Thoracic aorta (tissue), 2 donors: ENCODE measurements around the gene FCF1. TPM values are rescaled to one million over a fixed set of nuclear protein-coding genes. Genes with fewer than 3 reads are reported as not detected.

Experiments used
- ATAC-seq: fragments of 150-250 bp; one replicate; pipeline ENCODE4 v1.8.0; 2017; ENCODE audit warnings: low read depth; ENCODE audit not compliant: insufficient number of reproducible peaks, low FRiP score
- DNase-seq: peaks from one replicate; pipeline ENCODE4 v3.0.0-alpha.2; 2020; ENCODE audit warnings: low spot score
- H3K27ac ChIP-seq, 2 donors: fragments of 200-600 bp; sonication (generic); 1 replicate in 1 of 2; 2 replicates in 1 of 2; pipeline ENCODE4 v1.5.1; 2016; ENCODE audit warnings: mild to moderate bottlenecking in 2 of 2, moderate library complexity in 2 of 2
- H3K27me3 ChIP-seq: fragments of 200-600 bp; sonication (generic); replicated peaks from 2 replicates; pipeline ENCODE4 v1.6.0; 2016; ENCODE audit warnings: mild to moderate bottlenecking; ENCODE audit not compliant: insufficient read depth
- H3K36me3 ChIP-seq: fragments of 200-600 bp; sonication (generic); one replicate; pipeline ENCODE4 v1.5.1; 2016
- H3K4me1 ChIP-seq, 2 donors: fragments of 200-600 bp; sonication (generic); 1 replicate in 1 of 2; 2 replicates in 1 of 2; pipeline versions ENCODE4 v1.5.1 to v1.6.0; 2016; ENCODE audit warnings: low read depth in 2 of 2, mild to moderate bottlenecking in 1 of 2; ENCODE audit not compliant: control insufficient read depth in 1 of 2
- H3K4me3 ChIP-seq: fragments of 200-600 bp; sonication (generic); 2 replicates; pipeline ENCODE4 v1.5.1; 2016; ENCODE audit warnings: mild to moderate bottlenecking
- H3K9me3 ChIP-seq: fragments of 200-600 bp; sonication (generic); 2 replicates; pipeline ENCODE4 v1.5.1; 2016
- total RNA-seq, 2 donors: library from RNA; depleted of rRNA; stranded (reverse); fragments of >200 nt; gene quantifications; one replicate each; pipeline versions ENCODE4 v1.1.0 to v1.2.3, GENCODE V29; 2016
- TF ChIP-seq, protein P1 (sequence below): fragments of 200-600 bp; sonication (generic); IDR thresholded peaks from one replicate; pipeline ENCODE4 v1.5.1; 2019; ENCODE audit warnings: antibody characterized with exemption

Gene FCF1
- total RNA-seq, 2 donors from 2014 or later = 31.8 to 32.5 TPM

- Histone ChIP-seq H3K27ac (peak within 1 kb of the TSS; percentile 83 to 84), H3K4me1 (peaks cover 25 to 43% of the 10 kb centered on the region in 2 donors), H3K4me3 (peak within 1 kb of the TSS; percentile 93), H3K36me3 (no peaks in the 10 kb centered on the region), H3K9me3 (no peaks in the 10 kb centered on the region), H3K27me3 (no peaks in the 10 kb centered on the region)
- peak; percentile 99 for ATAC-seq
- peak; percentile 74 for DNase-seq
- TF ChIP-seq, protein P1, sequence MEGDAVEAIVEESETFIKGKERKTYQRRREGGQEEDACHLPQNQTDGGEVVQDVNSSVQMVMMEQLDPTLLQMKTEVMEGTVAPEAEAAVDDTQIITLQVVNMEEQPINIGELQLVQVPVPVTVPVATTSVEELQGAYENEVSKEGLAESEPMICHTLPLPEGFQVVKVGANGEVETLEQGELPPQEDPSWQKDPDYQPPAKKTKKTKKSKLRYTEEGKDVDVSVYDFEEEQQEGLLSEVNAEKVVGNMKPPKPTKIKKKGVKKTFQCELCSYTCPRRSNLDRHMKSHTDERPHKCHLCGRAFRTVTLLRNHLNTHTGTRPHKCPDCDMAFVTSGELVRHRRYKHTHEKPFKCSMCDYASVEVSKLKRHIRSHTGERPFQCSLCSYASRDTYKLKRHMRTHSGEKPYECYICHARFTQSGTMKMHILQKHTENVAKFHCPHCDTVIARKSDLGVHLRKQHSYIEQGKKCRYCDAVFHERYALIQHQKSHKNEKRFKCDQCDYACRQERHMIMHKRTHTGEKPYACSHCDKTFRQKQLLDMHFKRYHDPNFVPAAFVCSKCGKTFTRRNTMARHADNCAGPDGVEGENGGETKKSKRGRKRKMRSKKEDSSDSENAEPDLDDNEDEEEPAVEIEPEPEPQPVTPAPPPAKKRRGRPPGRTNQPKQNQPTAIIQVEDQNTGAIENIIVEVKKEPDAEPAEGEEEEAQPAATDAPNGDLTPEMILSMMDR = peak; percentile 35
Observed at GRCh38 chr14:74762917-74763802, 50.2 kb downstream of the FCF1 start, which contains the start of gene YLPM1. TSS of gene YLPM1 (plus strand) at chr14:74763316. CDS start at chr14:74763490, 174 bp downstream.

DNA sequence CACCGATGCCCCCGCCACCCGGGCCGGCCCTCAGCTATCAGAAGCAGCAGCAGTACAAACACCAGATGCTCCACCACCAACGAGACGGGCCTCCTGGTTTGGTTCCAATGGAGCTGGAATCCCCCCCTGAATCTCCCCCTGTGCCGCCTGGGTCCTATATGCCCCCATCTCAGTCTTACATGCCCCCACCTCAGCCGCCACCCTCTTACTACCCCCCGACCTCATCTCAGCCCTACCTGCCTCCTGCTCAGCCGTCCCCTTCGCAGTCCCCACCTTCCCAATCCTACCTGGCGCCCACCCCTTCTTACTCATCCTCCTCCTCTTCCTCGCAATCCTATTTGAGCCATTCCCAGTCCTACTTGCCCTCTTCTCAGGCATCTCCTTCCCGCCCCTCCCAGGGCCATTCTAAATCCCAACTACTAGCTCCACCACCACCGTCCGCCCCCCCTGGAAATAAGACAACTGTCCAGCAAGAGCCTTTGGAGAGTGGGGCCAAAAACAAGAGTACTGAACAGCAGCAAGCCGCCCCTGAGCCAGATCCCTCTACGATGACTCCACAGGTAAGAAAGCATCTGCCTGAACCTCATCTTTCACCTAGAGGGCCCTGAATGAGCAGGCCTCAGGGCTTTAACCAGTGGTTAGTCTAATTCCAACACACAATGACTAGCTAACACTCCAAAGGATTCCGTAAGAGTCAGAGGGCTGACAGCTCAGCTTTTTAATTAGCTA is 51.0 kb downstream of the FCF1 start:
- H3K27me3 ChIP-seq = no peaks in the 10 kb centered on the region
- peak overlapping the region; percentile 93 for H3K4me3 ChIP-seq
- H3K27ac ChIP-seq = peak overlapping the region; percentile 83 to 84
- ATAC-seq = no peak
- H3K9me3 ChIP-seq = no peaks in the 10 kb centered on the region
- DNase-seq = no peak
- TF ChIP-seq, protein P1 = no peak
- H3K4me1 ChIP-seq = peaks cover 25 to 48% of the 10 kb centered on the region in 2 donors
- H3K36me3 ChIP-seq = no peaks in the 10 kb centered on the region

- Histone ChIP-seq H3K36me3 (no peaks in the 10 kb centered on the region), H3K27me3 (no peaks in the 10 kb centered on the region), H3K4me3 (peak overlapping the region; percentile 93), H3K27ac (no peak overlapping the region), H3K9me3 (no peaks in the 10 kb centered on the region), H3K4me1 (peaks cover 25 to 48% of the 10 kb centered on the region in 2 donors)
- ATAC-seq (no peak), DNase-seq (no peak)
- TF ChIP-seq, protein P1 = no peak
Observed at GRCh38 chr14:74765721-74766120, 52.8 kb downstream of the FCF1 start.

DNA sequence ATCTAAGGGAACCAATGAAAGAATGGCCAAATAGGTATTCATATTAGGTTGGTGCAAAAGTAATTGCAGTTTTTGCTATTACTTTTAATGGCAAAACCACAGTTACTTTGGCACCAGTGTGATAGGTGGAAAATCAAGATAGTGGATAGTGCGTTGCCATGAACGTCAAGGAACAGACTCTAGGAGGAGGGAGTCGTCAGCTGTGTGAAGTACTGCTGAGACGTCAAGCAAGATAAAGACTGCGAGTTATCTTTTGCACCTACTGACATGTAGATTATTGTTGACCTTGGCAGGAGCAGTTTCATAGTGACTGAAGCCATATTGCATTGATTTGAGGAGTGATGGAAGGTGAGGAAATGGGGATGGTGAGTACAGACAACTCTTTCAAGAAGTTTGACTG is 58.5 kb downstream of the FCF1 start:
- Histone ChIP-seq H3K4me1 (peaks cover 3 to 22% of the 10 kb centered on the region in 2 donors), H3K9me3 (no peaks in the 10 kb centered on the region), H3K27me3 (no peaks in the 10 kb centered on the region), H3K4me3 (no peak overlapping the region), H3K36me3 (peaks cover 3% of the 10 kb centered on the region), H3K27ac (no peak overlapping the region)
- DNase-seq (no peak), ATAC-seq (no peak)
- TF ChIP-seq, protein P1 = no peak

DNA sequence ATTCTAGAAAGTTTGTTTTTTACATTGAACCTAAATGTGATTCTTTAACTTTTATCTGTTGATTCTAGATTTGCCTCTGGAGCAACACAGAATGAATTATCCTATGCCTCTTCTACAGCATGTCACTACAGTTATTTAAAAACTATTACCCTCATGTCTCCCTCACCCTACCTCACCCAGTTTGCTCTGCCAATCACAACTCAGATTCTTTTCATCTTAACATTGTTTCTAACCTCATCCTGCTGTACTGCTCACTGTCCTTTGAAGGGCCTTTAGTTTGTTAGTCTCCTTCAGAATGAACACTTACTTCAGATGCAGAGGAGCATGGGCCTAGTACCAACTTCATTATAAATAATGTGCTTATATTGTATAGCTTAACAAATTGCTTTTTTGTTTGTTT is 71.7 kb downstream of the FCF1 start:
- H3K9me3 ChIP-seq = no peaks in the 10 kb centered on the region
- H3K4me3 ChIP-seq = no peak overlapping the region
- H3K4me1 ChIP-seq = no peaks in the 10 kb centered on the region
- H3K27ac ChIP-seq = no peak overlapping the region
- DNase-seq (no peak), ATAC-seq (no peak)
- TF ChIP-seq, protein P1 = no peak
- H3K27me3 ChIP-seq = no peaks in the 10 kb centered on the region
- H3K36me3 ChIP-seq = peaks cover 33% of the 10 kb centered on the region
